ENCODE data around the gene TSC2.

- TF ChIP-seq EZH2 (IDR thresholded peaks at IDR 0.05; ENCODE audit: borderline replicate concordance, insufficient read depth, low read length, poor library complexity, severe bottlenecking): no peak
- TF ChIP-seq CTCF (IDR thresholded peaks at IDR 0.05; ENCODE audit: poor library complexity, severe bottlenecking): no peak
- TF ChIP-seq EP300 (conservative IDR thresholded peaks at IDR 0.05; ENCODE audit: poor library complexity, severe bottlenecking): no peak
- no peak for TF ChIP-seq TAF1 (IDR thresholded peaks at IDR 0.05; ENCODE audit: low read depth)
- TF ChIP-seq REST (IDR thresholded peaks at IDR 0.05; ENCODE audit: borderline replicate concordance): no peak
- TF ChIP-seq POLR2AphosphoS5 (IDR thresholded peaks at IDR 0.05): no peak
- TF ChIP-seq RAD21 (conservative IDR thresholded peaks at IDR 0.05): no peak
Observed at GRCh38 chr16:2053897-2054296, 6.1 kb downstream of the TSC2 start.
